K562 (cell line): ENCODE data around the gene PREB. TPM values are rescaled to one million over a fixed set of nuclear protein-coding genes. Genes with fewer than 3 reads are reported as not detected.
A peak's percentile ranks its signal among the peaks of the same experiment; 100 is the strongest.

Experiments used
- ATAC-seq: fragments of 200-7000 bp; cut with Tn5 transposase; 3 replicates; pipeline ENCODE4 v1.9.1; 2020; ENCODE audit warnings: moderate library complexity
- BruUV-seq: library from RNA; stranded (reverse); fragments of 400-500 nt; replicated peaks from 2 replicates; lab custom pipeline; 2021; lab: Mats Ljungman, UMichigan
- CTCF ChIA-PET: fragments of 300-600 bp; formaldehyde crosslinking; extraction: SDS; loops from one replicate; lab custom pipeline; 2021; ENCODE audit warnings: low intra/inter-chr PET ratio; lab: Yijun Ruan, JAX
- POLR2A ChIA-PET: fragments of 300-600, 350-650 bp; sonication (Branson Sonifier 250); formaldehyde crosslinking; extraction: SDS; loops from one replicate; lab custom pipeline; 2021; ENCODE audit warnings: antibody characterized with exemption, inconsistent platforms; lab: Yijun Ruan, JAX
- DNase-seq, 4 experiments: peaks; one replicate each; pipeline versions ENCODE4 v3.0.0 to v3.0.0-alpha.2; 2011 to 2018; ENCODE audit warnings: low spot score in 3 of 4, mixed read lengths in 3 of 4; ENCODE audit errors: extremely low read depth in 1 of 4
- FAIRE-seq: peaks from 2 replicates; lab custom pipeline; 2011; peaks lifted over from hg19 to GRCh38; lab: Jason Lieb, UNC
- H2AFZ ChIP-seq: 2 replicates; pipeline ENCODE4 v1.6.0; 2011; ENCODE audit warnings: low read depth, low read length, control low read depth, inconsistent platforms
- H3K27ac ChIP-seq: fragments of 200-600 bp; 3 replicates; pipeline ENCODE4 v1.8.0; 2011; ENCODE audit warnings: low read depth, mild to moderate bottlenecking, control low read depth, inconsistent platforms, low read length, moderate library complexity, mixed read lengths; ENCODE audit errors: extremely low read depth
- H3K27me3 ChIP-seq, 2 experiments: fragments of 300-600 bp in 1 of 2; 2 replicates in 1 of 2; 3 replicates in 1 of 2; pipeline versions ENCODE4 v1.6.0 to v1.8.0; 2011; ENCODE audit warnings: inconsistent platforms in 2 of 2, low read length in 2 of 2, mild to moderate bottlenecking in 1 of 2, mixed read lengths in 1 of 2, moderate library complexity in 1 of 2; ENCODE audit not compliant: control insufficient read depth in 2 of 2, insufficient read depth in 2 of 2
- H3K36me3 ChIP-seq: fragments of 300-600 bp; 3 replicates; pipeline ENCODE4 v1.8.0; 2011; ENCODE audit warnings: mild to moderate bottlenecking, low read length, inconsistent platforms; ENCODE audit not compliant: control insufficient read depth, insufficient read depth
- H3K4me1 ChIP-seq, 2 experiments: fragments of 200-600 bp in 1 of 2; replicated peaks in 1 of 2; 2 replicates in 1 of 2; 3 replicates in 1 of 2; pipeline versions ENCODE4 v1.5.1 to v1.8.0; 2011; ENCODE audit warnings: inconsistent platforms in 2 of 2, low read length in 2 of 2, mild to moderate bottlenecking in 1 of 2, mixed read lengths in 1 of 2, moderate library complexity in 1 of 2; ENCODE audit not compliant: control insufficient read depth in 2 of 2, insufficient read depth in 2 of 2
- H3K4me2 ChIP-seq: 2 replicates; pipeline ENCODE4 v1.6.1; 2011; ENCODE audit warnings: low read length, control low read depth, inconsistent platforms, mixed read lengths; ENCODE audit not compliant: insufficient read depth
- H3K4me3 ChIP-seq: fragments of 200-600 bp; sonication (generic), shearing (Covaris generic); 2 replicates; pipeline ENCODE4 v1.5.1; 2016; ENCODE audit warnings: control low read depth, inconsistent platforms
- H3K79me2 ChIP-seq: fragments of 200-600 bp; 3 replicates; pipeline ENCODE4 v1.8.0; 2011; ENCODE audit warnings: low read length, inconsistent platforms; ENCODE audit not compliant: control insufficient read depth, insufficient read depth
- H3K9ac ChIP-seq, 2 experiments: 2 replicates each; pipeline versions ENCODE4 v1.6.0 to v1.6.1; 2011; ENCODE audit warnings: low read depth in 2 of 2, low read length in 2 of 2, control low read depth in 1 of 2, inconsistent platforms in 1 of 2, mild to moderate bottlenecking in 1 of 2, mixed read lengths in 1 of 2; ENCODE audit not compliant: insufficient read depth in 1 of 2
- H3K9me1 ChIP-seq: one replicate; pipeline ENCODE4 v1.6.0; 2011; ENCODE audit warnings: inconsistent platforms, mild to moderate bottlenecking, low read length, moderate library complexity; ENCODE audit not compliant: control insufficient read depth, insufficient read depth
- H3K9me3 ChIP-seq: replicated peaks from 2 replicates; pipeline ENCODE4 v1.5.1; 2011; ENCODE audit warnings: low read depth, low read length, inconsistent platforms; ENCODE audit not compliant: control insufficient read depth, insufficient read depth
- H4K20me1 ChIP-seq: replicated peaks from 2 replicates; pipeline ENCODE4 v1.6.1; 2011; ENCODE audit warnings: low read length, inconsistent platforms, mixed read lengths; ENCODE audit not compliant: control insufficient read depth, insufficient read depth
- KAT7 ChIP-seq: sonication (generic); formaldehyde crosslinking; IDR thresholded peaks from 2 replicates; pipeline ENCODE4 v1.8.0; 2022; ENCODE audit warnings: missing genetic modification reagents, mild to moderate bottlenecking, borderline replicate concordance
- SAP30 ChIP-seq: fragments of 200-600 bp; sonication (generic); IDR thresholded peaks from 2 replicates; pipeline ENCODE4 v1.6.1; 2012; ENCODE audit warnings: borderline replicate concordance, low read depth, mild to moderate bottlenecking, moderate library complexity, low read length, control low read depth, inconsistent platforms; ENCODE audit not compliant: insufficient read depth, poor library complexity, severe bottlenecking
- WGBS: fragments of 100-300 bp; shearing (Covaris generic); methylation state at CpG from one replicate; pipeline ENCODE4 v1.1.6; 2016; ENCODE audit warnings: low coverage, mixed read lengths; ENCODE audit not compliant: insufficient coverage; ENCODE audit errors: missing lambda C conversion rate; 5-methylcytosine and 5-hydroxymethylcytosine counted together
- in situ Hi-C: fragments of 300-500 bp; cut with MboI; formaldehyde crosslinking; loops from 4 replicates; pipeline ENCODE4 v1.15.0; 2018; ENCODE audit warnings: inconsistent platforms, mixed read lengths
- intact Hi-C: fragments of 100-400 bp; cut with micrococcal nuclease; formaldehyde crosslinking; loops from 2 replicates; pipeline ENCODE4 v1.14.2; 2022
- polyA plus RNA-seq, 8 experiments: library from polyadenylated mRNA; depleted of rRNA in 4 of 8; stranded (reverse) in 5 of 8; unstranded in 3 of 8; fragments of >200 nt; fragmentation: Nextera tagmentation in 2 of 8; fragmentation: Illumina TruSeq in 1 of 8; extraction: Ambion mirVana in 2 of 8; extraction: Trizol in 1 of 8; gene quantifications; 2 replicates each; pipeline versions ENCODE4 v1.2.1 to v1.2.3, GENCODE V29; 2011 to 2014; ENCODE audit warnings: inconsistent platforms in 1 of 8, missing spikeins in 1 of 8
- total RNA-seq, 7 experiments: library from RNA; depleted of rRNA in 6 of 7; stranded (reverse); fragments of >200 nt in 6 of 7; fragmentation: Illumina TruSeq in 2 of 7; extraction: Trizol in 2 of 7; gene quantifications; 2 replicates each; pipeline versions ENCODE4 v1.2.1 to v1.2.3, GENCODE V29; 2011 to 2021; ENCODE audit warnings: low replicate concordance in 1 of 7
- TF ChIP-seq, protein P1 (sequence below): fragments of 200-800 bp; sonication (Bioruptor generic); IDR thresholded peaks from 2 replicates; pipeline ENCODE4 v1.6.1; 2016; ENCODE audit warnings: missing genetic modification characterization, missing compliant biosample characterization
- TF ChIP-seq, protein P2 (sequence below): fragments of 250-450 bp; sonication (Bioruptor Pico); IDR thresholded peaks from 2 replicates; pipeline ENCODE4 v1.8.0; 2022; ENCODE audit warnings: moderate library complexity, mild to moderate bottlenecking, inconsistent platforms

Gene PREB
- total and polyA plus RNA-seq, 9 of the 15 experiments (the other 6 are each of a cell fraction or from before 2014, with no cell fraction given), result 35.1 to 84.2 (median 67.2) TPM

DNA sequence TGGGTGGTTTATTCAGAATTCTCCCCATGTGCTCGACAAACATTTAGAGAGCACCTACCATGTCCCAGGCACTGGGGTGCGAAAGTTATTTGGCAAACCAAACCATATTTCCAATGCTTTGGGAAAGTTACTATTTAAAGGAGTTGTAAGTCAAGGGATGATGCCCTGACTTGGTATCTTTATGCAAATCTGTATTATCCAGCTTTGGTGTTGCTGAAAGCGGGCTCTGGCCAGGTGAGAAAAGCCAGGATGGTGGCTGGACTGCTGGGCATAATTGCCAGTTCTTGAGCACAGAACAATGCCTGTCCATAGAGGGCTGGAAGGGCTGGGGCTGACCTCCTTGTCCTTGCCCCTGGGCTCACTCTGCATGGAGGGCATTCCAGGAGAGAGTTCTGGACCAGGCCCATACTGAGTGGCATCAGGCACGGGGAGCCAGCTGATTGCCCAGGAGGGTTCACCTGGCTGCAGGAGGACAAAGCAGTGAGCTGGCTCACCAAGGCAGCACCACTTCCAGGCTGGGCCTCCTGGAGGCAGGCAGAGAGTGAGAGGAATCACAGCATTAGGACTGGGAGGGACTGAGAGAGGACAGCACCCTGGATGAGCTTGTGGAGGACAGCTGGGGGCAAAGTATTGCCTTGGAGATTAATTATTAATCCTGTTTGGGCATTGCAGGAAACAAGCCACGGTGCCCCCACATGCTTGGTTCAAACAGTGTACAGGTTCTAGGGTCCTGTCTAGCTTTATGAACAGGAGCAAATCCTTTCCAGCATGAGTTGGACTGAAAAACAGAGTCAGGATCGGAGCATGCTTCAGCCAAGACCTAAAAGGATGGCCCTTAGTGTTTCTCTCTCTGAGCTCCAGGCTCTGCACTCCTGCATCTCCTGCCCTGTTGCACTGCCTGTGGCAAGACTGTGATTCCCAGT, 40.7 kb downstream of the PREB start:
- H3K9me3 ChIP-seq, result no peaks in the 10 kb centered on the region
- ATAC-seq, result no peak
- in situ Hi-C loops (no loop called here), intact Hi-C loops (no loop called here)
- peaks cover 46 to 53% of the 10 kb centered on the region in 2 experiments for H3K4me1 ChIP-seq
- TF ChIP-seq, protein P1, sequence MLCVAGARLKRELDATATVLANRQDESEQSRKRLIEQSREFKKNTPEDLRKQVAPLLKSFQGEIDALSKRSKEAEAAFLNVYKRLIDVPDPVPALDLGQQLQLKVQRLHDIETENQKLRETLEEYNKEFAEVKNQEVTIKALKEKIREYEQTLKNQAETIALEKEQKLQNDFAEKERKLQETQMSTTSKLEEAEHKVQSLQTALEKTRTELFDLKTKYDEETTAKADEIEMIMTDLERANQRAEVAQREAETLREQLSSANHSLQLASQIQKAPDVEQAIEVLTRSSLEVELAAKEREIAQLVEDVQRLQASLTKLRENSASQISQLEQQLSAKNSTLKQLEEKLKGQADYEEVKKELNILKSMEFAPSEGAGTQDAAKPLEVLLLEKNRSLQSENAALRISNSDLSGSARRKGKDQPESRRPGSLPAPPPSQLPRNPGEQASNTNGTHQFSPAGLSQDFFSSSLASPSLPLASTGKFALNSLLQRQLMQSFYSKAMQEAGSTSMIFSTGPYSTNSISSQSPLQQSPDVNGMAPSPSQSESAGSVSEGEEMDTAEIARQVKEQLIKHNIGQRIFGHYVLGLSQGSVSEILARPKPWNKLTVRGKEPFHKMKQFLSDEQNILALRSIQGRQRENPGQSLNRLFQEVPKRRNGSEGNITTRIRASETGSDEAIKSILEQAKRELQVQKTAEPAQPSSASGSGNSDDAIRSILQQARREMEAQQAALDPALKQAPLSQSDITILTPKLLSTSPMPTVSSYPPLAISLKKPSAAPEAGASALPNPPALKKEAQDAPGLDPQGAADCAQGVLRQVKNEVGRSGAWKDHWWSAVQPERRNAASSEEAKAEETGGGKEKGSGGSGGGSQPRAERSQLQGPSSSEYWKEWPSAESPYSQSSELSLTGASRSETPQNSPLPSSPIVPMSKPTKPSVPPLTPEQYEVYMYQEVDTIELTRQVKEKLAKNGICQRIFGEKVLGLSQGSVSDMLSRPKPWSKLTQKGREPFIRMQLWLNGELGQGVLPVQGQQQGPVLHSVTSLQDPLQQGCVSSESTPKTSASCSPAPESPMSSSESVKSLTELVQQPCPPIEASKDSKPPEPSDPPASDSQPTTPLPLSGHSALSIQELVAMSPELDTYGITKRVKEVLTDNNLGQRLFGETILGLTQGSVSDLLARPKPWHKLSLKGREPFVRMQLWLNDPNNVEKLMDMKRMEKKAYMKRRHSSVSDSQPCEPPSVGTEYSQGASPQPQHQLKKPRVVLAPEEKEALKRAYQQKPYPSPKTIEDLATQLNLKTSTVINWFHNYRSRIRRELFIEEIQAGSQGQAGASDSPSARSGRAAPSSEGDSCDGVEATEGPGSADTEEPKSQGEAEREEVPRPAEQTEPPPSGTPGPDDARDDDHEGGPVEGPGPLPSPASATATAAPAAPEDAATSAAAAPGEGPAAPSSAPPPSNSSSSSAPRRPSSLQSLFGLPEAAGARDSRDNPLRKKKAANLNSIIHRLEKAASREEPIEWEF (CRISPR knock-in tag), result 0 out of 2 replicates have a peak, but pooled peaks have one; percentile 61
- TF ChIP-seq, protein P2, sequence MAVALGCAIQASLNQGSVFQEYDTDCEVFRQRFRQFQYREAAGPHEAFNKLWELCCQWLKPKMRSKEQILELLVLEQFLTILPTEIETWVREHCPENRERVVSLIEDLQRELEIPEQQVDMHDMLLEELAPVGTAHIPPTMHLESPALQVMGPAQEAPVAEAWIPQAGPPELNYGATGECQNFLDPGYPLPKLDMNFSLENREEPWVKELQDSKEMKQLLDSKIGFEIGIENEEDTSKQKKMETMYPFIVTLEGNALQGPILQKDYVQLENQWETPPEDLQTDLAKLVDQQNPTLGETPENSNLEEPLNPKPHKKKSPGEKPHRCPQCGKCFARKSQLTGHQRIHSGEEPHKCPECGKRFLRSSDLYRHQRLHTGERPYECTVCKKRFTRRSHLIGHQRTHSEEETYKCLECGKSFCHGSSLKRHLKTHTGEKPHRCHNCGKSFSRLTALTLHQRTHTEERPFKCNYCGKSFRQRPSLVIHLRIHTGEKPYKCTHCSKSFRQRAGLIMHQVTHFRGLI, result no peak
- no peak for TF ChIP-seq SAP30
- 0 out of 2 replicates have a peak, but pooled peaks have one; percentile 19 for TF ChIP-seq KAT7
- peak overlapping the region; percentile 35 to 72 for H3K9ac ChIP-seq
- ChIA-PET CTCF (no interaction called here), POLR2A (interaction anchor here (0.5 to 3.6 kb wide), 4 partner anchors 12 to 531 kb away, joined by 3 to 11 read pairs (median 4); no protein-coding TSS in a partner anchor)
- H3K36me3 ChIP-seq, result no peaks in the 10 kb centered on the region; the same call in 2 of the 3 replicates
- 83% methylated on average over 6 of the region's 6 CpGs for WGBS
- H3K4me3 ChIP-seq, result no peak overlapping the region
- peak overlapping the region; percentile 94 for H2AFZ ChIP-seq
- no peaks in the 10 kb centered on the region for H3K27me3 ChIP-seq
- peak overlapping the region; percentile 69 for H3K27ac ChIP-seq
- H3K79me2 ChIP-seq, result peaks cover 5% of the 10 kb centered on the region; the same call in 2 of the 3 replicates
- FAIRE-seq, result no peak
- no peaks in the 10 kb centered on the region for H4K20me1 ChIP-seq
- no peak overlapping the region; the same call in 1 of the 2 replicates for H3K4me2 ChIP-seq
- BruUV-seq, result no TSS peak
- DNase-seq, result no peak
- H3K9me1 ChIP-seq, result no peaks in the 10 kb centered on the region
